ENCODE measurements around the gene DAP3. TPM values are rescaled to one million over a fixed set of nuclear protein-coding genes. Genes with fewer than 3 reads are reported as not detected.
"Not testable (repeated sequence)": the region's sequence is repeated elsewhere in the genome, so short reads cannot be mapped to it uniquely, and the experiment has no call there.

Gene DAP3
- total RNA-seq, 2 donors from 2014 or later = 106 to 165 TPM

GRCh38 chr1:155697046-155697445 is 8.2 kb downstream of the DAP3 start:
- no peaks in the 10 kb centered on the region for H3K27me3 Mint-ChIP-seq
- ATAC-seq (replicated peaks) = no peak

GRCh38 chr1:155697616-155698015 is 8.7 kb downstream of the DAP3 start:
- not testable (repeated sequence) for H3K4me3 Mint-ChIP-seq; H3K27ac Mint-ChIP-seq; H3K27me3 Mint-ChIP-seq; H3K9me3 Mint-ChIP-seq; ATAC-seq (replicated peaks)
- peaks cover 56% of the 10 kb centered on the region for H3K36me3 Mint-ChIP-seq (ENCODE audit: low read depth)
- peaks cover 25% of the 10 kb centered on the region for H3K4me1 Mint-ChIP-seq

More at GRCh38 chr1:155697046-155697445, 8.2 kb downstream of the DAP3 start:
- Mint-ChIP-seq H3K27ac (no peak overlapping the region), H3K4me3 (no peak overlapping the region), H3K4me1 (peaks cover 25% of the 10 kb centered on the region), H3K9me3 (no peaks in the 10 kb centered on the region), H3K36me3 (ENCODE audit: low read depth) (peaks cover 56% of the 10 kb centered on the region)

- ATAC-seq (replicated peaks) = no peak
- no peaks in the 10 kb centered on the region for H3K27me3 Mint-ChIP-seq
- H3K36me3 Mint-ChIP-seq (ENCODE audit: low read depth) = peaks cover 55% of the 10 kb centered on the region
- no peak overlapping the region for H3K4me3 Mint-ChIP-seq
- H3K4me1 Mint-ChIP-seq = peaks cover 30% of the 10 kb centered on the region
- H3K27ac Mint-ChIP-seq = no peak overlapping the region
- no peaks in the 10 kb centered on the region for H3K9me3 Mint-ChIP-seq
These were observed 9.6 kb downstream of the DAP3 start for GRCh38 chr1:155698382-155699038.

- peaks cover 54% of the 10 kb centered on the region for H3K36me3 Mint-ChIP-seq (ENCODE audit: low read depth)
- H3K9me3 Mint-ChIP-seq; H3K27ac Mint-ChIP-seq; ATAC-seq (replicated peaks); H3K4me3 Mint-ChIP-seq; H3K27me3 Mint-ChIP-seq: not testable (repeated sequence)
- H3K4me1 Mint-ChIP-seq = peaks cover 30% of the 10 kb centered on the region
These were observed 10.2 kb downstream of the DAP3 start for GRCh38 chr1:155699062-155699461.

GRCh38 chr1:155701675-155702074 is 12.8 kb downstream of the DAP3 start:
- not testable (repeated sequence) for H3K27me3 Mint-ChIP-seq; H3K4me3 Mint-ChIP-seq; H3K27ac Mint-ChIP-seq; ATAC-seq (replicated peaks); H3K9me3 Mint-ChIP-seq
- Mint-ChIP-seq H3K4me1 (peaks cover 20% of the 10 kb centered on the region), H3K36me3 (ENCODE audit: low read depth) (peaks cover 40% of the 10 kb centered on the region)

- Mint-ChIP-seq H3K27ac (peak overlapping the region; percentile 31), H3K27me3 (no peaks in the 10 kb centered on the region), H3K4me1 (peaks cover 25% of the 10 kb centered on the region), H3K4me3 (no peak overlapping the region), H3K36me3 (ENCODE audit: low read depth) (peaks cover 38% of the 10 kb centered on the region), H3K9me3 (no peaks in the 10 kb centered on the region)
- ATAC-seq (replicated peaks) = no peak
These were observed 14.3 kb downstream of the DAP3 start for GRCh38 chr1:155703216-155703615.

GRCh38 chr1:155704414-155704813 is 15.5 kb downstream of the DAP3 start:
- H3K9me3 Mint-ChIP-seq, H3K27ac Mint-ChIP-seq, H3K4me3 Mint-ChIP-seq, H3K27me3 Mint-ChIP-seq: not testable (repeated sequence)
- peak; percentile 72 for ATAC-seq (replicated peaks)
- H3K4me1 Mint-ChIP-seq = peaks cover 17% of the 10 kb centered on the region
- peaks cover 37% of the 10 kb centered on the region for H3K36me3 Mint-ChIP-seq (ENCODE audit: low read depth)

- H3K4me1 Mint-ChIP-seq = peaks cover 17% of the 10 kb centered on the region
- peaks cover 50% of the 10 kb centered on the region for H3K36me3 Mint-ChIP-seq (ENCODE audit: low read depth)
- no peaks in the 10 kb centered on the region for H3K9me3 Mint-ChIP-seq
- no peak for ATAC-seq (replicated peaks)
- H3K4me3 Mint-ChIP-seq = no peak overlapping the region
- H3K27ac Mint-ChIP-seq = no peak overlapping the region
- H3K27me3 Mint-ChIP-seq = no peaks in the 10 kb centered on the region
These were observed 17.2 kb downstream of the DAP3 start for GRCh38 chr1:155706139-155706538.

- Mint-ChIP-seq H3K4me1 (peaks cover 9% of the 10 kb centered on the region), H3K36me3 (ENCODE audit: low read depth) (peaks cover 65% of the 10 kb centered on the region), H3K27ac (no peak overlapping the region), H3K27me3 (no peaks in the 10 kb centered on the region), H3K9me3 (no peaks in the 10 kb centered on the region), H3K4me3 (no peak overlapping the region)
- ATAC-seq (replicated peaks) = no peak
These were observed 20.5 kb downstream of the DAP3 start for GRCh38 chr1:155709391-155709790.

- H3K36me3 Mint-ChIP-seq (ENCODE audit: low read depth) = peaks cover 82% of the 10 kb centered on the region
- H3K4me3 Mint-ChIP-seq, H3K27ac Mint-ChIP-seq: not testable (repeated sequence)
These were observed 22.6 kb downstream of the DAP3 start for GRCh38 chr1:155711457-155711856.

GRCh38 chr1:155712636-155713035 is 23.7 kb downstream of the DAP3 start:
- H3K36me3 Mint-ChIP-seq (ENCODE audit: low read depth) = peaks cover 90% of the 10 kb centered on the region

More at GRCh38 chr1:155711457-155711856, 22.6 kb downstream of the DAP3 start:
- peaks cover 12% of the 10 kb centered on the region for H3K4me1 Mint-ChIP-seq
- not testable (repeated sequence) for H3K9me3 Mint-ChIP-seq; ATAC-seq (replicated peaks); H3K27me3 Mint-ChIP-seq

GRCh38 chr1:155713075-155713474 is 24.2 kb downstream of the DAP3 start:
- H3K4me1 Mint-ChIP-seq = peaks cover 6% of the 10 kb centered on the region
- ATAC-seq (replicated peaks) = no peak
- no peaks in the 10 kb centered on the region for H3K27me3 Mint-ChIP-seq
- H3K27ac Mint-ChIP-seq = no peak overlapping the region
- H3K9me3 Mint-ChIP-seq = no peaks in the 10 kb centered on the region
- peaks cover 90% of the 10 kb centered on the region for H3K36me3 Mint-ChIP-seq (ENCODE audit: low read depth)
- H3K4me3 Mint-ChIP-seq = no peak overlapping the region

More at GRCh38 chr1:155712636-155713035, 23.7 kb downstream of the DAP3 start:
- not testable (repeated sequence) for H3K27ac Mint-ChIP-seq; ATAC-seq (replicated peaks); H3K4me3 Mint-ChIP-seq; H3K9me3 Mint-ChIP-seq; H3K27me3 Mint-ChIP-seq; H3K4me1 Mint-ChIP-seq

- H3K4me1 Mint-ChIP-seq; H3K27ac Mint-ChIP-seq; ATAC-seq (replicated peaks); H3K27me3 Mint-ChIP-seq; H3K4me3 Mint-ChIP-seq; H3K9me3 Mint-ChIP-seq: not testable (repeated sequence)
- H3K36me3 Mint-ChIP-seq (ENCODE audit: low read depth) = peaks cover 96% of the 10 kb centered on the region
These were observed 26.2 kb downstream of the DAP3 start for GRCh38 chr1:155715056-155715455.

GRCh38 chr1:155715777-155716176 is 26.9 kb downstream of the DAP3 start:
- no peaks in the 10 kb centered on the region for H3K27me3 Mint-ChIP-seq
- H3K9me3 Mint-ChIP-seq = no peaks in the 10 kb centered on the region
- no peak for ATAC-seq (replicated peaks)
- H3K4me3 Mint-ChIP-seq = no peak overlapping the region
- H3K36me3 Mint-ChIP-seq (ENCODE audit: low read depth) = peaks cover 97% of the 10 kb centered on the region
- peaks cover 6% of the 10 kb centered on the region for H3K4me1 Mint-ChIP-seq
- no peak overlapping the region for H3K27ac Mint-ChIP-seq

GRCh38 chr1:155717041-155717440 is 28.1 kb downstream of the DAP3 start:
- H3K36me3 Mint-ChIP-seq (ENCODE audit: low read depth) = peaks cover 98% of the 10 kb centered on the region
- ATAC-seq (replicated peaks) = peak; percentile 74
- H3K4me3 Mint-ChIP-seq = no peak overlapping the region
- H3K9me3 Mint-ChIP-seq = no peaks in the 10 kb centered on the region
- peak overlapping the region; percentile 66 for H3K27ac Mint-ChIP-seq
- H3K27me3 Mint-ChIP-seq = no peaks in the 10 kb centered on the region
- peaks cover 6% of the 10 kb centered on the region for H3K4me1 Mint-ChIP-seq

All from activated T-helper 17 cell treated with anti-CD3 and anti-CD28 coated beads, Interleukin-2, amount 50 U/mL, for 72 hours (primary cell).